ENCODE results near the gene SH2B3.

The SH2B3 gene

GRCh38 chr12:111411185-111411764 lies 5.6 kb downstream of the SH2B3 start:
- H3K9me3 ChIP-seq (replicated peaks; ENCODE audit: insufficient read depth, low read length) = no peaks in the 10 kb centered on the region
- no peaks in the 10 kb centered on the region for H3K4me1 ChIP-seq (ENCODE audit: low read length)
- DNase-seq = no peak
- no peaks in the 10 kb centered on the region for H4K20me1 ChIP-seq (ENCODE audit: insufficient read depth, low read length)
- H3K9me2 ChIP-seq (replicated peaks; ENCODE audit: insufficient read depth, low read length) = no peaks in the 10 kb centered on the region
- no peaks in the 10 kb centered on the region for H3F3A ChIP-seq (ENCODE audit: insufficient read depth, low read length)
- H3K27ac ChIP-seq (ENCODE audit: low read length) = no peak overlapping the region
- TF ChIP-seq EZH2 (optimal IDR thresholded peaks at IDR 0.05; ENCODE audit: low read depth, low read length) (no peak), EZH2phosphoT487 (IDR thresholded peaks at IDR 0.05; ENCODE audit: low read length) (no peak), CTCF (IDR thresholded peaks at IDR 0.05; ENCODE audit: low read length) (no peak)
- no peaks in the 10 kb centered on the region for H3K36me3 ChIP-seq (replicated peaks; ENCODE audit: insufficient read depth, low read length)
- H3K27me3 ChIP-seq (replicated peaks; ENCODE audit: insufficient read depth, low read length) = no peaks in the 10 kb centered on the region
- no peak overlapping the region for H3K4me2 ChIP-seq (ENCODE audit: low read depth, low read length)
- peaks cover 61% of the 10 kb centered on the region for H3K79me2 ChIP-seq (ENCODE audit: low read length)
- no peak overlapping the region for H3K9ac ChIP-seq (ENCODE audit: low read length)
- H2AFZ ChIP-seq (ENCODE audit: low read length) = no peak overlapping the region
- H3K4me3 ChIP-seq (ENCODE audit: low read length) = no peak overlapping the region

GRCh38 chr12:111412007-111412829 lies 6.5 kb downstream of the SH2B3 start:
- Histone ChIP-seq H3K27me3 (replicated peaks; ENCODE audit: insufficient read depth, low read length) (no peaks in the 10 kb centered on the region), H3K9me3 (replicated peaks; ENCODE audit: insufficient read depth, low read length) (no peaks in the 10 kb centered on the region), H4K20me1 (ENCODE audit: insufficient read depth, low read length) (no peaks in the 10 kb centered on the region), H3K9me2 (replicated peaks; ENCODE audit: insufficient read depth, low read length) (no peaks in the 10 kb centered on the region), H3K36me3 (replicated peaks; ENCODE audit: insufficient read depth, low read length) (no peaks in the 10 kb centered on the region), H3K27ac (ENCODE audit: low read length) (no peak overlapping the region), H3K4me3 (ENCODE audit: low read length) (no peak overlapping the region), H3K4me2 (ENCODE audit: low read depth, low read length) (no peak overlapping the region), H3K9ac (ENCODE audit: low read length) (no peak overlapping the region), H3F3A (ENCODE audit: insufficient read depth, low read length) (no peaks in the 10 kb centered on the region), H3K4me1 (ENCODE audit: low read length) (no peaks in the 10 kb centered on the region), H2AFZ (ENCODE audit: low read length) (no peak overlapping the region), H3K79me2 (ENCODE audit: low read length) (peaks cover 51% of the 10 kb centered on the region)
- TF ChIP-seq CTCF (IDR thresholded peaks at IDR 0.05; ENCODE audit: low read length) = no peak
- TF ChIP-seq EZH2 (optimal IDR thresholded peaks at IDR 0.05; ENCODE audit: low read depth, low read length) = no peak
- no peak for TF ChIP-seq EZH2phosphoT487 (IDR thresholded peaks at IDR 0.05; ENCODE audit: low read length)
- DNase-seq = no peak

- no peak for TF ChIP-seq CTCF (IDR thresholded peaks at IDR 0.05; ENCODE audit: low read length)
- no peak for TF ChIP-seq EZH2phosphoT487 (IDR thresholded peaks at IDR 0.05; ENCODE audit: low read length)
- no peak for TF ChIP-seq EZH2 (optimal IDR thresholded peaks at IDR 0.05; ENCODE audit: low read depth, low read length)
- Histone ChIP-seq H4K20me1 (ENCODE audit: insufficient read depth, low read length) (no peaks in the 10 kb centered on the region), H3K79me2 (ENCODE audit: low read length) (peaks cover 44% of the 10 kb centered on the region), H3K9me3 (replicated peaks; ENCODE audit: insufficient read depth, low read length) (no peaks in the 10 kb centered on the region), H3K9me2 (replicated peaks; ENCODE audit: insufficient read depth, low read length) (no peaks in the 10 kb centered on the region), H3K27me3 (replicated peaks; ENCODE audit: insufficient read depth, low read length) (no peaks in the 10 kb centered on the region), H3K4me3 (ENCODE audit: low read length) (no peak overlapping the region), H3F3A (ENCODE audit: insufficient read depth, low read length) (no peaks in the 10 kb centered on the region), H3K4me1 (ENCODE audit: low read length) (no peaks in the 10 kb centered on the region), H2AFZ (ENCODE audit: low read length) (no peak overlapping the region), H3K9ac (ENCODE audit: low read length) (no peak overlapping the region), H3K36me3 (replicated peaks; ENCODE audit: insufficient read depth, low read length) (no peaks in the 10 kb centered on the region), H3K4me2 (ENCODE audit: low read depth, low read length) (no peak overlapping the region), H3K27ac (ENCODE audit: low read length) (no peak overlapping the region)
- no peak for DNase-seq
Measured at GRCh38 chr12:111412830-111413441, 7.2 kb downstream of the SH2B3 start.
